HG02870 (cell line): ENCODE data around the gene DDX21.
A peak's percentile ranks its signal among the peaks of the same experiment; 100 is the strongest.
"Not testable (repeated sequence)": the region's sequence is repeated elsewhere in the genome, so short reads cannot be mapped to it uniquely, and the experiment has no call there.

ENCODE experiments used
- ATAC-seq: cut with Tn5 transposase; IDR thresholded peaks from one replicate; pipeline ENCODE4 v1.9.1; 2021; ENCODE audit warnings: mild to moderate bottlenecking, moderate library complexity; ENCODE audit not compliant: unreplicated experiment

The DDX21 gene

GRCh38 chr10:68955832-68956532 lies at the start of gene DDX21:
Gene DDX21 (plus strand): TSS chr10:68956170. CDS start chr10:68956226, 56 bp downstream.
- ATAC-seq: peak; percentile 83

GRCh38 chr10:68924593-68924992 lies 31.4 kb upstream of the DDX21 start:
- no peak for ATAC-seq

GRCh38 chr10:68925489-68925888 lies 30.5 kb upstream of the DDX21 start:
- ATAC-seq: no peak

- not testable (repeated sequence) for ATAC-seq
Observed at GRCh38 chr10:68929157-68929556, 26.8 kb upstream of the DDX21 start.

- not testable (repeated sequence) for ATAC-seq
Observed at GRCh38 chr10:68929888-68930287, 26.1 kb upstream of the DDX21 start.

GRCh38 chr10:68932860-68933259 lies 23.1 kb upstream of the DDX21 start:
- not testable (repeated sequence) for ATAC-seq

GRCh38 chr10:68934994-68935393 lies 21.0 kb upstream of the DDX21 start:
- no peak for ATAC-seq

GRCh38 chr10:68938117-68938516 lies 17.9 kb upstream of the DDX21 start:
- ATAC-seq: no peak

GRCh38 chr10:68938884-68939283 lies 17.1 kb upstream of the DDX21 start:
- no peak for ATAC-seq

GRCh38 chr10:68940917-68941316 lies 15.1 kb upstream of the DDX21 start:
- not testable (repeated sequence) for ATAC-seq

GRCh38 chr10:68950598-68950997 lies 5.4 kb upstream of the DDX21 start:
- ATAC-seq: no peak

- no peak for ATAC-seq
Observed at GRCh38 chr10:68954904-68955303, 1.1 kb upstream of the DDX21 start.

GRCh38 chr10:68955355-68955831 lies 577 bp upstream of the DDX21 start:
- ATAC-seq: peak; percentile 5

- no peak for ATAC-seq
Observed at GRCh38 chr10:68957284-68957615, 1.3 kb downstream of the DDX21 start.

GRCh38 chr10:68957654-68958053 lies 1.7 kb downstream of the DDX21 start:
- ATAC-seq: no peak

- ATAC-seq: no peak
Observed at GRCh38 chr10:68959695-68960527, 3.9 kb downstream of the DDX21 start.

GRCh38 chr10:68963151-68963550 lies 7.2 kb downstream of the DDX21 start:
- ATAC-seq: no peak

- ATAC-seq: no peak
Observed at GRCh38 chr10:68973975-68974374, 18.0 kb downstream of the DDX21 start.

- ATAC-seq: not testable (repeated sequence)
Observed at GRCh38 chr10:68975936-68976473, 20.0 kb downstream of the DDX21 start.

GRCh38 chr10:68979738-68980137 lies 23.8 kb downstream of the DDX21 start:
- ATAC-seq: not testable (repeated sequence)

GRCh38 chr10:68981074-68981473 lies 25.1 kb downstream of the DDX21 start:
- no peak for ATAC-seq

- no peak for ATAC-seq
Observed at GRCh38 chr10:68982389-68982788, 26.4 kb downstream of the DDX21 start.
